Measurements from ENCODE around the gene KRTAP13-1. TPM values are rescaled to one million over a fixed set of nuclear protein-coding genes. Genes with fewer than 3 reads are reported as not detected.

The KRTAP13-1 gene, protein sequence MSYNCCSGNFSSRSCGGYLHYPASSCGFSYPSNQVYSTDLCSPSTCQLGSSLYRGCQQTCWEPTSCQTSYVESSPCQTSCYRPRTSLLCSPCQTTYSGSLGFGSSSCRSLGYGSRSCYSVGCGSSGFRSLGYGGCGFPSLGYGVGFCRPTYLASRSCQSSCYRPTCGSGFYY
- not detected for total RNA-seq

DNA sequence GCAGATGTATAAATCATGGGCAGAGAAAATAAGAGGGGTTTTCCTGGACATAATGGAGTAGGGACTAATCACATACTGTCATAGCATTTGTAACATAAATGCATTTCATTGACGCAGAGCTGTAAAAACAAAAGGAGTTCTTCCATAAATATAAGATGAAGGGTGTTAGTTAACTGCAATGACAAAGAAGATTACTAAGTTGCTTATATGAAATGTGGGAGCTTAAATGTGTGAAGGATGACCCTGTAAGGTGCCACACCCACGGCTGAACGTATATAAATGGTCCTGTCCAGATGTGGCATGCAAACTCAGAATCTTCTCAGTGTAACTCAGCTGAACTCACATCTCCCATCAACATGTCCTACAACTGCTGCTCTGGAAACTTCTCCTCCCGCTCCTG lies at the start of gene KRTAP13-1:
Gene KRTAP13-1, plus strand, starts transcription at position 301 of the 400 bp plus-strand sequence. Its CDS starts 56 bp downstream, at position 357.
- no peaks in the 10 kb centered on the region for H3K36me3 Mint-ChIP-seq
- no peaks in the 10 kb centered on the region for H3K27me3 Mint-ChIP-seq
- H3K9me3 Mint-ChIP-seq (ENCODE audit: low read depth) = no peaks in the 10 kb centered on the region
- H3K4me1 Mint-ChIP-seq = no peaks in the 10 kb centered on the region
- H3K27ac Mint-ChIP-seq = no peak within 1 kb of the TSS
- no peak within 1 kb of the TSS for H3K4me3 Mint-ChIP-seq
- ATAC-seq = no peak
- CTCF ChIA-PET = no interaction called here
- DNase-seq = no peak

GRCh38 chr21:30348506-30348905 lies 47.3 kb upstream of the KRTAP13-1 start, which contains the start of gene KRTAP23-1:
KRTAP23-1 (minus strand) TSS chr21:30348606; CDS start chr21:30348606, 0 bp downstream.
- ATAC-seq (no peak), DNase-seq (no peak)
- Mint-ChIP-seq H3K4me3 (no peak within 1 kb of the TSS), H3K27ac (no peak within 1 kb of the TSS), H3K4me1 (no peaks in the 10 kb centered on the region), H3K9me3 (ENCODE audit: low read depth) (no peaks in the 10 kb centered on the region), H3K27me3 (no peaks in the 10 kb centered on the region), H3K36me3 (no peaks in the 10 kb centered on the region)
- CTCF ChIA-PET = interaction anchor here (0.8 kb wide), 1 partner anchor 14 kb away, joined by 3 read pairs; no protein-coding TSS in a partner anchor

GRCh38 chr21:30349572-30349971 lies 46.3 kb upstream of the KRTAP13-1 start:
- Mint-ChIP-seq H3K4me3 (no peak overlapping the region), H3K27ac (no peak overlapping the region), H3K9me3 (ENCODE audit: low read depth) (no peaks in the 10 kb centered on the region), H3K4me1 (no peaks in the 10 kb centered on the region), H3K27me3 (no peaks in the 10 kb centered on the region), H3K36me3 (no peaks in the 10 kb centered on the region)
- DNase-seq (no peak), ATAC-seq (no peak)
- CTCF ChIA-PET = interaction anchor here (0.9 kb wide), 1 partner anchor 9 kb away, joined by 3 read pairs; no protein-coding TSS in a partner anchor

DNA sequence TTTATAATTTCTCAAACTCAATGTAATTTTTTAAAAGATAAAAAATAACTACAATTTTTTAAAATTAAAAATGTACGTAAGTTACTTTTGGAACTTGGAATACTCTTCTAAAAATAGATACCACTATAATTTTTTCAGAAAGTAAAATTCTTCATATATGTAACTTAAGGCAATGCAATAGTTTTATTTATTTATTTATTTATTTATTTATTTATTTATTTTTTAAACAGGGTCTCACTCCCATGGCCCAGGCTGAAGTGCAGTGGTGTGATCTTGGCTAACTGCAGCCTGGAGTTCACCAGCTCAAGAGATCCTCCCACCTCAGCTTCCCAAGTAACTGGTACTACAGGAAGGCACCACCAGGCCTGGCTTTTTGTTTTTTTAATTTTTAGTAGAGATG lies 44.3 kb upstream of the KRTAP13-1 start:
- ATAC-seq (no peak), DNase-seq (no peak)
- no peaks in the 10 kb centered on the region for H3K27me3 Mint-ChIP-seq
- no peaks in the 10 kb centered on the region for H3K4me1 Mint-ChIP-seq
- H3K4me3 Mint-ChIP-seq = no peak overlapping the region
- no peak overlapping the region for H3K27ac Mint-ChIP-seq
- no peaks in the 10 kb centered on the region for H3K36me3 Mint-ChIP-seq
- CTCF ChIA-PET = no interaction called here
- no peaks in the 10 kb centered on the region for H3K9me3 Mint-ChIP-seq (ENCODE audit: low read depth)

DNA sequence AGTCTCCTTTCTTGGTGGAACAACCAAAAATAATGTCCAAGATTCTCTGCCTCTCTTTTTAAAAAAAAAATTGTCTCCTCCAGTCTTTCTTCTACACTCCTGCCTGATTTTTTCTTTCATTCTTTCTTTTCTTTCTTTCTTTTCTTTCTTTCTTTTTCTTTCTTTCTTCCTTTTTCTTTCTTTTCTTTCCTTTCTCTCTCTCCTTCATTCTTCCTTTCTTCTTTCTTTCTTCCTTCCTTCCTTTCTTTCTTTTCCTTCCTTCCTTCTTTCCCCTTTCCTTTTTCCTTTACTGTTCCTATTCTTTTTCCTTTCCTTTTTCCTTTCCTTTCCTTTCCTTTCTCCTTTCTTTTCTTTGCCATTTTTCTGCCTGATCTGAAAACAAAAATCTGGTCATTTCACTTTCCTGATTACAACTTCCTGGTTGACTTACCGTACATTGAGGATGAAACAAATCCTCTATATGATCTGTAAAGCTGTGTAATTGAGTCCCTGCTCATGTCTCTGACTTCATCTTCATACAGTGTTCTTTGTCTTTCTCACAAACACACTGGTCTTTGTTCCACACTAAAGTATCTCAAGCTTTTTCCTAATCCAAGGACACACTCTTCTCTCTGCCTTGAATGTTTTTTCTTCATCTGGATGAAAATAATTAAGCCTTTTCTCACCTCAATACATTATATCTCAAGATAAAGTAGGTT lies 41.4 kb upstream of the KRTAP13-1 start:
- no peaks in the 10 kb centered on the region for H3K27me3 Mint-ChIP-seq
- H3K9me3 Mint-ChIP-seq (ENCODE audit: low read depth) = no peaks in the 10 kb centered on the region
- DNase-seq (no peak), ATAC-seq (no peak)
- no peaks in the 10 kb centered on the region for H3K36me3 Mint-ChIP-seq
- H3K27ac Mint-ChIP-seq = no peak overlapping the region
- H3K4me3 Mint-ChIP-seq = no peak overlapping the region
- CTCF ChIA-PET = no interaction called here
- no peaks in the 10 kb centered on the region for H3K4me1 Mint-ChIP-seq

DNA sequence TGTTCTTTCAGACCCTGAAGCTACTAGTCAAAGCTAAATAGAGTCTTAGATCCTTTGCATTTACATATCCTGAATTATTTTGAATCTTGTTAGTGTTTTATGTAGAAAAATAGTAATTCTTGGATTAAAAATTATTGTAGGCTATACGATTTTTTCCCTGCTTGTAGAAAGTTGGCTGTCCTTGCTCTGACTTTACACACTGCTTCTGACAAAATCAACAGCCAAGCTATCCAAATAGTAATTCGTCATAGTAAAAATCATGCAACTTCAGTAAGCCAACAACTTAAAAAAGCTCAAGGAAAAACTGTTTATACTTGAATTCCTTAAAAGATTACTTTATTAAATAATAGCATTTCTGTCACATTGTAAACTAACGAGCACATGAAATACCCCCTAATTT lies 39.9 kb upstream of the KRTAP13-1 start:
- Mint-ChIP-seq H3K27ac (no peak overlapping the region), H3K36me3 (no peaks in the 10 kb centered on the region), H3K4me1 (no peaks in the 10 kb centered on the region), H3K9me3 (ENCODE audit: low read depth) (no peaks in the 10 kb centered on the region), H3K4me3 (no peak overlapping the region), H3K27me3 (no peaks in the 10 kb centered on the region)
- DNase-seq (no peak), ATAC-seq (no peak)
- CTCF ChIA-PET = interaction anchor here (1.5 kb wide), 1 partner anchor 15 kb away, joined by 4 read pairs; no protein-coding TSS in a partner anchor

DNA sequence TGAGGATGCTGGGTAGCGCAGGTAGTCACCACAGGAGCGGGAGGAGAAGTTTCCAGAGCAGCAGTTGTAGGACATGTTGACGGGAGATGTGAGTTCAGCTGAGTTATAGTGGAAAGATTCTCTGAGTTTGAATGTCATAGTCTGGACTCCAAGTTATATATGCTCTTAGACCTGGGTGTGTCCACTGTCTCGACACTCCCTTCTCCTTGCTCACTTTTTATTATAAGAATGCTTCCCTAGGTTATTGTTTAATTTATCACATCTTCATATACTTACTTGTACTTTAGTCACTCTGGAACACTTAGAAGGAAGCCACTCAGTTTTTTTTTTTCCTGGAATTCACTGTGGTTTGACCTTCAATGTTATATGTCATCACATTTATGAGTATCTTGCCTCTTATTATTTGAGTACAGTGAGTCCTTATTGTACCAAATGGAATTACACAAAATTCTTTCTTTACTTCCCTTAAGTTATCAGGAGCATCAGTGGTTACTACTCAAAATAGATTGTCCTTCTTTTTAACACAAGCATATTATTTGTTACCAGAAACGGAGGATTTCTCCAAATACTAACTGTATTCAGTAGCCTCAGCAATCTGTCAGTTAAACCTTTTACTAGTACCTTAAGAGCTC lies 23.6 kb upstream of the KRTAP13-1 start, which contains the start of gene KRTAP13-2:
Gene KRTAP13-2, minus strand, starts transcription at position 133 of the 632 bp plus-strand sequence. Its CDS starts 58 bp downstream, at position 75.
- Mint-ChIP-seq H3K27ac (no peak within 1 kb of the TSS), H3K36me3 (no peaks in the 10 kb centered on the region), H3K27me3 (no peaks in the 10 kb centered on the region), H3K4me3 (no peak within 1 kb of the TSS), H3K4me1 (no peaks in the 10 kb centered on the region), H3K9me3 (ENCODE audit: low read depth) (no peaks in the 10 kb centered on the region)
- CTCF ChIA-PET = no interaction called here
- ATAC-seq = no peak
- DNase-seq = no peak

DNA sequence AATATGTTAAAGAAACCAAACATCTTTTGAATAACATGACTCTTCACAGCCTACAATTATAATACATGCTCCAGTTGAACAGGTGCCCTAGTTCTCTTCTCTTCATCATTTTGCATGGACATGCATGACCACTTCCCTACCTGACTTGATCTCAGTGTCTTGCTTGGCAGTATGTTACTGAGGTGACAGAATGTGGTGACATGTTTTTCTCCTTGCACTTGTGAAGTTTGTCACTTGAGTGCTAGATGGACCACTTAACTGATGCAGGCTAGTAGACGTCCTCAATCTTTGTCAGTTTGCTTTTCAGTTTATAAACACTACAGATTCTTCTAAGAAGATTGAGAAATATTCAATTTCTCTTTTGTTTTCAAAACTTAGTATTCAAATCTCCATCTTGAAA lies 13.6 kb upstream of the KRTAP13-1 start:
- no peaks in the 10 kb centered on the region for H3K36me3 Mint-ChIP-seq
- H3K27me3 Mint-ChIP-seq = no peaks in the 10 kb centered on the region
- no peaks in the 10 kb centered on the region for H3K9me3 Mint-ChIP-seq (ENCODE audit: low read depth)
- H3K4me1 Mint-ChIP-seq = no peaks in the 10 kb centered on the region
- no peak overlapping the region for H3K4me3 Mint-ChIP-seq
- CTCF ChIA-PET = no interaction called here
- no peak overlapping the region for H3K27ac Mint-ChIP-seq
- no peak for ATAC-seq
- DNase-seq = no peak

DNA sequence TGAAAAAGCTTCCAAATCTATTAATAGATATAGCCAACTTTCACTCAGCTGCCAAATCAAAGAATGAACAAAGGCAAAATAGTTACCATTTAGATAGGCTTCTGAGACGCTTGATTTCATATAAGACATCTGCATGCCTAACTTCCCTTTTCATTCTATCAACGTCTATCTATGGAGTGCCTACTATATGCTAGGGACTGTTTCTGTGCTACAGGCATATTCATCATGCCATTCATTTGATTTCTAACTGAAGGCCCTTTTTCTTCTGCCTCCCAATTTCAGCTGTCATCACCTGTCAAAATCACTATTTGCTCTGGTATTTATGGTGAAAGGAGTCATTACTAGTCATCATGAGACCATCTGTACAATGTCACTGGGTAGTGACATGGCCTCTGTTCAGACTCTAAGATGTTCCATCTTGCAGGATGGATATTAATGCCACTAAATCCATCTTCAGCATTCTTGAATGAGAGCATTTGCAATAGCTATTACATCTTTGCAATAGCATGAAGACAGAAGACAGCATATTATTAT lies 4.3 kb upstream of the KRTAP13-1 start:
- H3K36me3 Mint-ChIP-seq = no peaks in the 10 kb centered on the region
- H3K27me3 Mint-ChIP-seq = no peaks in the 10 kb centered on the region
- no peak overlapping the region for H3K27ac Mint-ChIP-seq
- H3K4me1 Mint-ChIP-seq = no peaks in the 10 kb centered on the region
- ATAC-seq = no peak
- H3K9me3 Mint-ChIP-seq (ENCODE audit: low read depth) = no peaks in the 10 kb centered on the region
- CTCF ChIA-PET = no interaction called here
- DNase-seq = no peak
- no peak overlapping the region for H3K4me3 Mint-ChIP-seq

DNA sequence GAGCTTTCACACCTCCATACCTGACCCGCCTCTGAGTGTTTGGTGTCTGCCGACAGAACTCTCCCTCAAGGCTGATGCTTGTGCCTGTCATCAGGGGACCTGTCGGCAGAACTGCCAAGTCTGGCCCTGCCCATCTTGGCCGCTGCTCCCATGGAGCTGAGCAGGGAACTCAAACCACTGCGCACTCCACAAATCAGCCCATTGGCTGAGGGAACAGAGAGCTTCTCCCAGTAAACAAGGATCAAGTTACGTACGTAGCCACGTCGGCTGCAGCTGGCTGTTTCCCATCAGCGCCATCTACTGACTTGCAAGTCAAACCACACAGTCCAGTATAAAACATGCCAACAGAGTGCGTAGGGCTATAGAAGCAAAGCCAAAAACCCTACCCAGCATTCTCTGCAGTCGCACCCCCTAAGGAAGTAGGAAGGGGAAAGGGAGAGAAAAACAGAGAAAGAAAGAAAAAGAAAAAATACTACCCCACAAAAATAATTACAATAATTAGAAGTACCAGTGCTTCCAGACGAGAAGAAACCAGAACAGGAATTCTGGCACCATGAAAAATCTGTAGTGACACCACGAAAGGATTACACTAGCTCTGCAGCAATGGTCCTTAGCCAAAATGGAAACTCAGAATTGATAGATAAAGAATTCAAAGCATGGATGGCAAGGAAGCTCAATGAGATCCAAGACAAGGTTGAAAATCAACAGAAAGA lies 13.1 kb downstream of the KRTAP13-1 start:
- ATAC-seq (peak; percentile 51), DNase-seq (no peak)
- no peaks in the 10 kb centered on the region for H3K4me1 Mint-ChIP-seq
- no peak overlapping the region for H3K27ac Mint-ChIP-seq
- CTCF ChIA-PET = interaction anchor here (1.2 kb wide), 1 partner anchor 28 kb away, joined by 3 read pairs; no protein-coding TSS in a partner anchor
- H3K36me3 Mint-ChIP-seq = no peaks in the 10 kb centered on the region
- H3K27me3 Mint-ChIP-seq = no peaks in the 10 kb centered on the region
- no peak overlapping the region for H3K4me3 Mint-ChIP-seq
- peaks cover 2% of the 10 kb centered on the region for H3K9me3 Mint-ChIP-seq (ENCODE audit: low read depth)

- Mint-ChIP-seq H3K4me3 (no peak overlapping the region), H3K9me3 (ENCODE audit: low read depth) (peaks cover 4% of the 10 kb centered on the region), H3K27me3 (no peaks in the 10 kb centered on the region), H3K4me1 (no peaks in the 10 kb centered on the region), H3K36me3 (no peaks in the 10 kb centered on the region), H3K27ac (no peak overlapping the region)
- DNase-seq (no peak), ATAC-seq (no peak)
- CTCF ChIA-PET = no interaction called here
Measured at GRCh38 chr21:30415993-30416392, 20.2 kb downstream of the KRTAP13-1 start.

DNA sequence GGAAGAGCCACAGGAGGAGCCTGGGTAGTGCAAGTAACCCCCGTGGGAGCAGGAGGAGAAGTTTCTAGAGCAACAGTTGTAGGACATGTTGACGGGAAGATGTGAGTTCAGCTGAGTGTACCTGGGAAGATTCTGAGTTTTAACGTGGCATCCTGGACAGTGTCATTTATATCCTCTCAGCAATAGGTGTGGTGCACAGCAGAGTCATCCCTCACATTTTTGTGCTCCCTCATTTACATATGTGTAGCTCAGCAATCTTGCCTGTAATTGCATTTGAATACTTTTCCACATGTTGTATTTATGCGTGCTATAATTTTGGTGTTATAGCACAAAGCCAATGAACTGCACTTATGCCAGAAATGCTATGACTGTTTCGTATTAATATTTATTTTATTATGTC lies 30.0 kb downstream of the KRTAP13-1 start, which contains the start of gene KRTAP13-3:
Gene KRTAP13-3, minus strand, starts transcription at position 101 of the 400 bp plus-strand sequence. Its CDS starts 14 bp downstream, at position 87.
- Mint-ChIP-seq H3K27ac (no peak within 1 kb of the TSS), H3K27me3 (no peaks in the 10 kb centered on the region), H3K4me1 (no peaks in the 10 kb centered on the region), H3K4me3 (no peak within 1 kb of the TSS), H3K9me3 (ENCODE audit: low read depth) (no peaks in the 10 kb centered on the region), H3K36me3 (no peaks in the 10 kb centered on the region)
- DNase-seq (no peak), ATAC-seq (no peak)
- CTCF ChIA-PET = no interaction called here

GRCh38 chr21:30426731-30427130 lies 30.9 kb downstream of the KRTAP13-1 start:
- no peak overlapping the region for H3K27ac Mint-ChIP-seq
- no peaks in the 10 kb centered on the region for H3K4me1 Mint-ChIP-seq
- no peak for ATAC-seq
- no peaks in the 10 kb centered on the region for H3K36me3 Mint-ChIP-seq
- no peak overlapping the region for H3K4me3 Mint-ChIP-seq
- no peak for DNase-seq
- no peaks in the 10 kb centered on the region for H3K27me3 Mint-ChIP-seq
- H3K9me3 Mint-ChIP-seq (ENCODE audit: low read depth) = no peaks in the 10 kb centered on the region
- CTCF ChIA-PET = no interaction called here

Data from activated CD8-positive, alpha-beta memory T cell treated with anti-CD3 and anti-CD28 coated beads, Interleukin-2, amount 10 ng/mL, durations not matched to agents 7 days and 5 days (primary cell).